Colonic mucosa (tissue), 4 donors: ENCODE data around the gene DISC1. TPM values are rescaled to one million over a fixed set of nuclear protein-coding genes. Genes with fewer than 3 reads are reported as not detected.
"Not testable (repeated sequence)": the region's sequence is repeated elsewhere in the genome, so short reads cannot be mapped to it uniquely, and the experiment has no call there.

Source experiments
- DNase-seq: peaks from one replicate; pipeline ENCODE4 v3.0.0-alpha.2; 2020
- H3K27ac ChIP-seq: fragments of 200-600 bp; one replicate; pipeline ENCODE4 v1.8.0; 2021
- H3K27me3 ChIP-seq: fragments of 200-600 bp; one replicate; pipeline ENCODE4 v1.8.0; 2021
- H3K36me3 ChIP-seq: fragments of 200-600 bp; one replicate; pipeline ENCODE4 v1.8.0; 2021
- H3K4me1 ChIP-seq: fragments of 200-600 bp; one replicate; pipeline ENCODE4 v1.8.0; 2021; ENCODE audit warnings: mild to moderate bottlenecking
- H3K4me3 ChIP-seq: fragments of 200-600 bp; one replicate; pipeline ENCODE4 v1.8.0; 2021
- H3K9ac ChIP-seq, 2 donors: one replicate each; pipeline ENCODE4 v1.7.0; 2013; ENCODE audit warnings: control low read depth in 2 of 2, low read depth in 2 of 2, low read length in 2 of 2
- H3K9me3 ChIP-seq: fragments of 200-600 bp; one replicate; pipeline ENCODE4 v1.8.0; 2021
- intact Hi-C: fragments of 100-400 bp; cut with DNase I; formaldehyde crosslinking; loops from one replicate; pipeline ENCODE4 v1.14.1; 2022
- total RNA-seq, 2 donors: library from RNA; stranded (reverse); fragmentation: NEBNext Ultra II Directional in 1 of 2; extraction: Animal tissue kit (Norgen Biotek cat#: 25700) in 1 of 2; gene quantifications; one replicate each; pipeline ENCODE4 v1.2.1, GENCODE V29; 2021
- TF ChIP-seq, protein P1 (sequence below): fragments of 200-600 bp; IDR thresholded peaks from one replicate; pipeline ENCODE4 v1.8.0; 2022; ENCODE audit warnings: antibody characterized with exemption, mild to moderate bottlenecking
- donor health status: healthy.
- donor health status: DM: no; HTN: no; CAD: no.
- donor health status: DM: no; HTN: no; CAD: no.

The DISC1 gene
- total RNA-seq, 2 donors from 2014 or later = 3.4 to 5.3 TPM

DNA sequence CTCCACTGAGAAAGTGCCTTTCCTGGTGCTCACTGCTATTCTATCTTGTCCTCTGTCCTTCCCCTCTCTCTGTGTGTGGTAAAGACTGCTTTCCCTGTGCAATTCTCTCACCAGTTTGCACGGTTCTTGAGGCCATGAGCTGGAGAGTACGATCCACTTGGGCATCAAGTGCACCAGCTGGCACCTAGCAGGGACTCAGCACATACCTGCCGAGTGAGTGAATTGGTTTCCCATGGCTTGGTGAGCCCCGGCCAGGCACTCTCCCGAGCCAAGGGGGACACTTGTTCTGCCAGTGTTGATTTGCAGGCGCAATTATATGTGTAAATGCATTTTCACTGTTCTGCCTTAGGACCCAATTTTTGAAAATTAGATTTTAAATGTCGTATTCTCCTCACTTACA, 313.5 kb downstream of the DISC1 start:
- intact Hi-C loops = no loop called here
- no peak overlapping the region for H3K27ac ChIP-seq
- TF ChIP-seq, protein P1, sequence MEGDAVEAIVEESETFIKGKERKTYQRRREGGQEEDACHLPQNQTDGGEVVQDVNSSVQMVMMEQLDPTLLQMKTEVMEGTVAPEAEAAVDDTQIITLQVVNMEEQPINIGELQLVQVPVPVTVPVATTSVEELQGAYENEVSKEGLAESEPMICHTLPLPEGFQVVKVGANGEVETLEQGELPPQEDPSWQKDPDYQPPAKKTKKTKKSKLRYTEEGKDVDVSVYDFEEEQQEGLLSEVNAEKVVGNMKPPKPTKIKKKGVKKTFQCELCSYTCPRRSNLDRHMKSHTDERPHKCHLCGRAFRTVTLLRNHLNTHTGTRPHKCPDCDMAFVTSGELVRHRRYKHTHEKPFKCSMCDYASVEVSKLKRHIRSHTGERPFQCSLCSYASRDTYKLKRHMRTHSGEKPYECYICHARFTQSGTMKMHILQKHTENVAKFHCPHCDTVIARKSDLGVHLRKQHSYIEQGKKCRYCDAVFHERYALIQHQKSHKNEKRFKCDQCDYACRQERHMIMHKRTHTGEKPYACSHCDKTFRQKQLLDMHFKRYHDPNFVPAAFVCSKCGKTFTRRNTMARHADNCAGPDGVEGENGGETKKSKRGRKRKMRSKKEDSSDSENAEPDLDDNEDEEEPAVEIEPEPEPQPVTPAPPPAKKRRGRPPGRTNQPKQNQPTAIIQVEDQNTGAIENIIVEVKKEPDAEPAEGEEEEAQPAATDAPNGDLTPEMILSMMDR = no peak
- no peaks in the 10 kb centered on the region for H3K9me3 ChIP-seq
- H3K27me3 ChIP-seq = no peaks in the 10 kb centered on the region
- no peaks in the 10 kb centered on the region for H3K36me3 ChIP-seq
- no peak overlapping the region for H3K4me3 ChIP-seq
- H3K4me1 ChIP-seq = no peaks in the 10 kb centered on the region
- DNase-seq = no peak
- H3K9ac ChIP-seq = no peak overlapping the region

DNA sequence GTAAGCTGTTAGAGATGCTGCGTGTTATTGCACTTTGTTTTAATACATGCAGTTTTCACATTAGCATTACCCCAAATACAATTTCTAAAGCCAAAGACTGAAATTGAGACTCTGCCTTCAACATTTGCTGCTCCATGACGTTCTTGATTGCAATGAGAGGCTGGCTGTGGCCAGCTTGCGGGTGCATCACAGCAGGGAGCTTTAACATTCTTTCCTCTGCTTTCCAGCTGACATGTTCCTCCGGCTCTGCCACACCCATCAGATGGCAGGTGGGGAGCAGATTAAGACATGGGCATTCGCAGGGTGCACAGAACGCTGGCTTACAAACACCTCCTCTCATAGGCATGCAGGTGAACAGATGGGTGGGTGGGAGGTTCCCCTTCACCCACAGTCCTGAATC, 314.1 kb downstream of the DISC1 start:
- TF ChIP-seq, protein P1 = no peak
- no peak overlapping the region for H3K9ac ChIP-seq
- no peaks in the 10 kb centered on the region for H3K36me3 ChIP-seq
- no peaks in the 10 kb centered on the region for H3K27me3 ChIP-seq
- no peak overlapping the region for H3K4me3 ChIP-seq
- intact Hi-C loops = no loop called here
- no peak for DNase-seq
- no peaks in the 10 kb centered on the region for H3K9me3 ChIP-seq
- no peaks in the 10 kb centered on the region for H3K4me1 ChIP-seq
- H3K27ac ChIP-seq = no peak overlapping the region

DNA sequence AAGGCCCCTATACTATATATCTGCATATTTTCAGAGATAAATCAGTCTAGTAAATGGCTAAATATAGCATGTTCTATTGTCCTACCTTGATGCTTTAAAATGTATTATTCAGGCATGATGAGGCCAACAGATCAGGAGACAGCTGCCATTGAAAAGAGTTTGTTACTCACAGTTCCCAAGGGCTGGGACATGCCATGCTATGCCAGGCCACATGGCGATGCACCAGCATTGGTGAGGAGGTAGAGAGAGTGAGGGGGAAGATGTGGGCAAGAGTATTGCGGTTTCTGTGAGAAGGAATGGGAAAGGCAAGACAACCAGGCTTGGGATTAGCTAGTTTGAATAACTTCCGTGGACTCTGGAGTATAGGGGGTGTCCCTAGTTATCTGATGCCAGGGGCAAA, 316.5 kb downstream of the DISC1 start:
- no peak for DNase-seq
- intact Hi-C loops = no loop called here
- no peak overlapping the region for H3K9ac ChIP-seq
- no peaks in the 10 kb centered on the region for H3K9me3 ChIP-seq
- TF ChIP-seq, protein P1 = no peak
- H3K4me1 ChIP-seq = no peaks in the 10 kb centered on the region
- no peaks in the 10 kb centered on the region for H3K36me3 ChIP-seq
- H3K27me3 ChIP-seq = no peaks in the 10 kb centered on the region
- no peak overlapping the region for H3K4me3 ChIP-seq
- H3K27ac ChIP-seq = no peak overlapping the region

DNA sequence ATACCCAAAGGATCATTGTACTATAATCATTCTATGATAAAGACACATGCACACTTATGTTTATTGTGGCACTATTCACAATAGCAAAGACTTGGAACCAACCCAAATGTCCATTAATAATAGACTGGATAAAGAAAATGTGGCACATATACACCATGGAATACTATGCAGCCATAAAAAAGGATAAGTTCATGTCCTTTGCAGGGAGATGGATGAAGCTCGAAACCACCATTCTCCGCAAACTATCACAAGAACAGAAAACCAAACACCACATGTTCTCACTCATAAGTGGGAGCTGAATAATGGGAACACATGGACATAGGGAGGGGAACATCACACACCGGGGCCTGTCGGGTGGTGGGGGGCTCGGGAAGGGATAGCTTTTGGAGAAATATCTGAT, 321.5 kb downstream of the DISC1 start:
- intact Hi-C loops = not testable (repeated sequence)

DNA sequence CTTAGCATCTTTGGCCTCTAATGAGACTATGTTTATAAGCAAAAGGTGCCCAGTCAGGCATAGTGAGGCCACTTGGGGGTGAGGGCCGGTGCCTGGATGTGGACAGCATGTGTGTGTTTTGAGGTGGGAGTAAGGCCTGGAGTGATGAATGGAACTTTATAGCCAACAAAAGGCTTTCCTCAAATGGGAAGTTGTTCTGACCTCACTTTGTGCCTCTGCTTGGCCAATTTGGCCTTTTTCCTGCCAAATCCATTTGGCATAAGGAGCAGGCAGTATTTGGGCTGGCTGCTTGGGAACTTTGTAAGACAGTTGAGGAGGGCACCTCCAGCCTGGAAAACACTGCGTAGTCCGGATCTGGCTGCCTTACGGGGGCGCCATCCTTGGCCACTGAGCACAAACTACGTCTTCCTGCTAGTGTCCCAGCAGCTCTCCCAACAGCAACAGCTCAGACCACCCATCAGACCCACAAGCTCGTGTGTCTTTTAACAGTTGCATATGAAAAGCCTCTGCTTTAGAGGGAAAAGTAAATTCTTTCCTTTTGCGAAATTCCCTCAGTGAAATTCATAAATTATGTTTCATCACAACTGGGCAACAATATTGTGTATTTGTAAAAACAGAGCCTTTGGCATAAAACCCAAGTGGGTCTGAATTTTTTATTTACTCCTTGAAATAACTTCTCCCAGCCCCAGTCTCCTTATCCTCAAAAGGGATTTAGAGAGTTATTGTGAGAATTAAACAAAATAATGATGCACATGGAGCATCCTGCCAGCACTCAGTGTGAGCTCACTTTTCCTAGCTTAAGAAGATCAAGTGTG, 322.9 kb downstream of the DISC1 start:
- H3K4me3 ChIP-seq = no peak overlapping the region
- H3K4me1 ChIP-seq = no peaks in the 10 kb centered on the region
- H3K27me3 ChIP-seq = no peaks in the 10 kb centered on the region
- no peak overlapping the region for H3K27ac ChIP-seq
- H3K9ac ChIP-seq = no peak overlapping the region
- intact Hi-C loops = no loop called here
- TF ChIP-seq, protein P1 = no peak
- no peaks in the 10 kb centered on the region for H3K36me3 ChIP-seq
- no peak for DNase-seq
- no peaks in the 10 kb centered on the region for H3K9me3 ChIP-seq

More for the DNA sequence above, 321.5 kb downstream of the DISC1 start:
- H3K9ac ChIP-seq, H3K4me1 ChIP-seq, H3K27ac ChIP-seq, DNase-seq, H3K9me3 ChIP-seq, H3K4me3 ChIP-seq, H3K36me3 ChIP-seq, H3K27me3 ChIP-seq: not testable (repeated sequence)
